A673 (cell line): Measurements from ENCODE around the gene SIN3B.

ENCODE experiments used
- CTCF ChIP-seq: fragments of 300-800, 200-600 bp; sonication (generic); conservative IDR thresholded peaks from 2 replicates; pipeline ENCODE4 v1.5.1; 2017; ENCODE audit warnings: low read depth, mild to moderate bottlenecking, antibody characterized with exemption, low read length, moderate library complexity, mixed read lengths
- EZH2 ChIP-seq: fragments of 200-600 bp; sonication (generic); IDR thresholded peaks from 2 replicates; pipeline ENCODE4 v1.6.1; 2017; ENCODE audit warnings: borderline replicate concordance, low read depth, mild to moderate bottlenecking, mixed read lengths, antibody characterized with exemption, low read length; ENCODE audit not compliant: poor library complexity, severe bottlenecking

DNA sequence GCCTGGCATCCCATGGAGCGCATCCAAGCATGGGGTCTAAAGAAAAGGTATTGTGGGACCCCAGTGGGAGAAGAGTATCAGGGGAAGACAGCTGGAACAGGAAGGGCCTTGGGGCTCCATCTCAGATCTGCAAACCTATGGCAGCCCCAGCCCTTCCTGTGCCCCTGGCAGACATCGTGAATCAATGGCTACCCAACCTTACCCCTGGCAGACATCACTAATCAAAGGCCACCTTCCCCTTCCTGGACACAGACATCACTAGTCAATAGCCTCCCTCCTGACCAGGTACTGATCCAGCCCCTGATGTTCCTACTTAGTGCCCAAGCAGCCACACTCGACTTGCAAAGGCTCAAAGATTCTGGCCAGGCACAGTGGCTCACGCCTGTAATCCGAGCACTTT, 75.4 kb downstream of the SIN3B start:
- TF ChIP-seq CTCF (no peak), EZH2 (no peak)
